GM23338 (cell line): ENCODE measurements around the gene UQCR11.

Source experiments
- CTCF ChIP-seq, 2 experiments: fragments of 200-600 bp in 1 of 2; sonication (generic) in 1 of 2; conservative IDR thresholded peaks; 2 replicates each; pipeline versions ENCODE4 v1.5.1 to v1.6.1; 2016 to 2017; ENCODE audit warnings: antibody characterized with exemption in 2 of 2, low read depth in 2 of 2, mild to moderate bottlenecking in 2 of 2, moderate library complexity in 1 of 2
- EZH2 ChIP-seq: fragments of 200-600 bp; sonication (generic); IDR thresholded peaks from one replicate; pipeline ENCODE4 v1.8.0; 2017; ENCODE audit warnings: antibody characterized with exemption, mild to moderate bottlenecking, low read depth; ENCODE audit not compliant: unreplicated experiment
- JUNB ChIP-seq: IDR thresholded peaks from one replicate; pipeline ENCODE4 v1.6.1; 2016; ENCODE audit warnings: antibody characterized with exemption; ENCODE audit not compliant: unreplicated experiment
- POLR2AphosphoS5 ChIP-seq: IDR thresholded peaks from 2 replicates; pipeline ENCODE4 v1.6.1; 2016; ENCODE audit warnings: antibody characterized with exemption, low read depth
- REST ChIP-seq: IDR thresholded peaks from one replicate; pipeline ENCODE4 v1.6.1; 2018; ENCODE audit warnings: antibody characterized with exemption; ENCODE audit not compliant: unreplicated experiment

- TF ChIP-seq CTCF (conservative IDR thresholded peaks at IDR 0.05; ENCODE audit: low read depth in 2 of 2): no peak
- TF ChIP-seq POLR2AphosphoS5: no peak
- no peak for TF ChIP-seq EZH2
- no peak for TF ChIP-seq JUNB
- TF ChIP-seq REST: no peak
These were observed 6.3 kb downstream of the UQCR11 start for GRCh38 chr19:1598777-1599459.
